SIG-M5 (cell line): ENCODE results near the gene RAP1GAP2.
"Not testable (repeated sequence)": the region's sequence is repeated elsewhere in the genome, so short reads cannot be mapped to it uniquely, and the experiment has no call there.

ENCODE experiments used
- DNase-seq: peaks from one replicate; lab custom pipeline; 2025; lab: John Stamatoyannopoulos, UW

RAP1GAP2 gene

DNA sequence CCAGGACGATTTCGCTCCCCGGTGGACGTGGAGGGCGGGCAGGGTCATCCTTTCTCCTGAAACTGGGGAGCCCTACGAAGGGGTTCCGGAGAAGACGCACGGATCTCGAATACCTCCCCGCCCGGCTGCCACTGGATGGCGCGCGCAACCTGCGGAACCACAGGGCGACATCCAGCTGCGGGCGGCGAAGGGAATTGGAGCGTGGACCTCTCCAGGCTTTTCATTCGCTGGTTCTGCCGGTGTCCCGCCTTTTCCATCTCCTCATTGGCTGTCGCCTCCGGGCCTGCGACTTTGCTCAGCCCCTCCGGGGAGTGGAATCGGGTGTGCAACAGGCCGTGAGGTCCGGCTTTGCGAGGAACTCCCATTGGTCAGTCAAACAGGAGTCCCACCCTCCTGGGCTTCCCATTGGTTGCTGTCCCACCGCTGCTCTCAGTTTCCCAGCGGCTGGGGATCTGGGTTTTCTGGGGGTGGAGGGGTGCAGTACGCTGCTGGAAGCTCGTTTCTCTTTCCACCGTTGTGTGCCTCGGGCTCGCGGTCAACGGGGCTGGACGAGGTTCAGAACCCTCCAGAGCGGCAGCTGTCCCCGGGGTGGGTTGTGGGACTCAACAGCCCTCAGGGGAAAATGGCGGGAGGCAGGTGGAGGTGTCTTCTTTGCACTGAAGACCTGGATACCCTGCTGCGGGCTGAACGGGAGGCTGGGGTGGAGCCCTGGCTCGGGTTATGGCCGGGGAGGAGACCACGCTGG, 252.7 kb downstream of the RAP1GAP2 start:
- DNase-seq = peak; percentile 90

DNA sequence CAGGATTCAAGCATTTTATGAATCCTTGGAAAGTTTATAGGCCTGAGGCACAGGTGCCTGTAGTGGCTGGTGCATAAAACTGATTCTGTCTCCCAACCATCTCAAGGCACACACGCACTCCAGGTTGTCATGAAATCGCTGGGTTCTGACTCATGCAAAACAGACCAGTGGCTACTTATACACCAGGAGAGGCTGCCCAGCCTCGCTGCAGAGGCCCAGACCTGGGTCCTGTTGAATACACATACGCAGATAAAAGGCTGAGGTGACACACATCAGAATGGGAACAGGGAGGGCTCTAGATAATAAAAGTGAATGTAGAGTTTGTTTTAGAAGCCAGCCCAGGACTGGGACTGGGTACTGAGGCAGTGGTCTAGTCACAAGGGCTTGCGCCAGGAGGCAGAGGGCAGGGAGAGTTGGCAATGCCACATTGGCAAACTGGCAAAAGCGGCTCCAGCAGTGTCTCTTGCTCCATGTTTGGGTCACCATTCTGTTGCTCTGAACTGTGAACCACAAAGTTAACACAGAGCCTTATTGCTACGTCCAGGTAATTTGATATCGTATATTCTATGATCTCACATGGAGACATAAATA, 253.6 kb downstream of the RAP1GAP2 start:
- DNase-seq = no peak

DNA sequence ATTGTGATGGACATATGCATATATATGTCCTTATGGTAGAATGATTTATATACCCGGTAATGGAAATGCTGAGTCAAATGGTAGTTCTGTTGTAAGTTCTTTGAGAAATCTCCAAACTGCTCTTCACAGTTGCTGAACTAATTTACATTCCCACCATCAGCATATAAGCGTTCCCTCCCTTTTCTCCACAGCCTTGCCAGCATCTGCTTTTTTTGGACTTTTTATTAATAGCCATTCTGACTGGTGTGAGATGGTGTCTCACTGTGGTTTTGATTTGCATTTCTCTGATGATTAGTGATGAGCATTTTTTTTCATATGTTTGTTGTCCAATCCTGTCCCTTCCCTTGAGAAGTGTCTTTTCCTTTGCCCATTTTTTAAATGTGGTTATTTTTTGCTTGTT, 258.6 kb downstream of the RAP1GAP2 start:
- not testable (repeated sequence) for DNase-seq

GRCh38 chr17:3062824-3063377, 266.7 kb downstream of the RAP1GAP2 start:
- not testable (repeated sequence) for DNase-seq

DNA sequence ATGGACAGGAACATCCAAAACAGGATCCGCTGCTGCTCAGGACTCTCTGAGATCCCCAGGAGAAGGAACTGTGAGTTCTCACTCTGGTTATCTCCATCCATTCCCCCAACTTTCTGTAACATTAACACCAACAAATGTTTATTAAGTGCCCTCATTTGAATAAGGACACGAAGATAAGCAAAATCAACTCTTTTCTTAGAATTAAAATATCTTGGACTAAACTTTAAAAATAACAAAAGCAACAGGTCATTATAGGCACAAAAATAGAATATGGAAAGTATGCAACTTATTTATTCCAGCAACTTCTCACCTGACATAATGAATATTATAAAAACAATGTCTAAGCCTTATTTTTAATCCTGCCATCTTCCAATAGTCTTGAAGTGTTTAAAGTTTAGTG, 267.3 kb downstream of the RAP1GAP2 start, which contains the start of gene OR1D5:
Gene OR1D5 (minus strand): TSS at position 101 of the 400 bp plus-strand sequence. CDS start 0 bp downstream, at position 101.
- DNase-seq = not testable (repeated sequence)

DNA sequence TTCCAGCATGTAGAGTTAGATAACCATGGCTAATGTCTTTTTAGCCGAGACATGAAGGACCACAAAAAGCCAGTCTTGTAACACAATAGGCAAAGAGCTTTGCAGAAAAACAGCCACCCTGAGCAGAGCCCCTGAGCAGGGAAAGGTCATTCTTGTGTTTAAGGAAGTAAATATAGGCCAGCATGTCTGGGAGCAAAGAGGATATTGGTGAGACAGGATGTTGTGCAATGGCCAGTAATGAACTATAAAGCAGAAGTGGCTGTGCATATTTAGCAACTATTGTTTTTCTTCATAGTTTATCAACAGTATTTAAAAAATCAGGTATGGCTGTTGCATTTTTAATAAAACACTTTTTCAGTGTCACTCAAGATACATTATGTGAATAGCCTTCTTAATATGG, 269.0 kb downstream of the RAP1GAP2 start:
- DNase-seq = peak; percentile 12

DNA sequence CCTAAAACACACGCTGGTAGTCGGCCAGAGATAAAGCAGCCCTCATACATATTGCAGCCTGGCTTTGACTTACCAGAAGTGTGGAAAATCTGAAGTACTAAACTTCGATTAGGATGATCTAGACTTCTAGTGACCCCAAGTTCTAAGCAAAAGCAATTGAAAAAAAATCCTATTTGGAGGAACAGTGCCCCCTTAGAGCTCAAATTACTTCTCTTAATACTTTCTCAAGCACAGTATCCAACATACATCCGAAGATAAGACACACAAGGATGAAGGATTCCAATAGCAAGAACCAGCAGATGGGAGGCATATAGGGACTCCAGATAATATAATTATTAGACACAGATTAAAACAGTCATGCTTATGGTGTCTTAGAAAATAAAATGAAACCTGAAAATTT, 277.6 kb downstream of the RAP1GAP2 start:
- not testable (repeated sequence) for DNase-seq
